GM12878 (cell line): Measurements from ENCODE around the gene BAZ2B. TPM values are rescaled to one million over a fixed set of nuclear protein-coding genes. Genes with fewer than 3 reads are reported as not detected.

ENCODE experiments used
- BMI1 ChIP-seq: fragments of 450-650 bp; IDR thresholded peaks from 2 replicates; pipeline ENCODE4 v1.6.1; 2016; ENCODE audit warnings: mild to moderate bottlenecking, moderate library complexity, borderline replicate concordance
- E4F1 ChIP-seq: fragments of 450-650 bp; IDR thresholded peaks from 2 replicates; pipeline ENCODE4 v1.6.1; 2018; ENCODE audit warnings: borderline replicate concordance, mild to moderate bottlenecking; ENCODE audit not compliant: partially characterized antibody
- PKNOX1 ChIP-seq: fragments of 450-650 bp; IDR thresholded peaks from 2 replicates; pipeline ENCODE4 v1.6.1; 2016; ENCODE audit warnings: mild to moderate bottlenecking
- PRDM15 ChIP-seq: fragments of 450-650 bp; formaldehyde crosslinking; IDR thresholded peaks from 2 replicates; pipeline ENCODE4 v1.4.0; 2020; ENCODE audit warnings: mild to moderate bottlenecking, moderate library complexity
- YBX1 ChIP-seq: fragments of 450-650 bp; IDR thresholded peaks from 2 replicates; pipeline ENCODE4 v1.6.1; 2016; ENCODE audit warnings: antibody characterized with exemption
- polyA plus RNA-seq, 11 experiments: library from polyadenylated mRNA; depleted of rRNA in 4 of 11; unstranded in 6 of 11; stranded (reverse) in 5 of 11; fragments of >200 nt; fragmentation: Nextera tagmentation in 4 of 11; fragmentation: Illumina TruSeq in 1 of 11; extraction: Ambion mirVana in 4 of 11; extraction: Trizol in 1 of 11; gene quantifications; 1 replicate in 1 of 11; 2 replicates in 10 of 11; pipeline versions ENCODE4 v1.2.1 to v1.2.3, GENCODE V29; 2011 to 2016; ENCODE audit warnings: inconsistent platforms in 2 of 11, missing spikeins in 2 of 11, low read depth in 1 of 11
- total RNA-seq, 4 experiments: library from RNA; depleted of rRNA in 3 of 4; stranded (reverse); fragments of >200 nt in 3 of 4; fragmentation: Illumina TruSeq in 1 of 4; extraction: Trizol in 1 of 4; gene quantifications; 2 replicates each; pipeline versions ENCODE4 v1.2.1 to v1.2.3, GENCODE V29; 2013 to 2021
- TF ChIP-seq, protein P1 (sequence below): fragments of 450-650 bp; IDR thresholded peaks from 2 replicates; pipeline ENCODE4 v1.6.1; 2014; ENCODE audit warnings: mild to moderate bottlenecking

BAZ2B gene
- total and polyA plus RNA-seq, 10 of the 15 experiments (the other 5 are each of a cell fraction or from before 2014, with no cell fraction given) = 8.8 to 49.7 (median 24.7) TPM

DNA sequence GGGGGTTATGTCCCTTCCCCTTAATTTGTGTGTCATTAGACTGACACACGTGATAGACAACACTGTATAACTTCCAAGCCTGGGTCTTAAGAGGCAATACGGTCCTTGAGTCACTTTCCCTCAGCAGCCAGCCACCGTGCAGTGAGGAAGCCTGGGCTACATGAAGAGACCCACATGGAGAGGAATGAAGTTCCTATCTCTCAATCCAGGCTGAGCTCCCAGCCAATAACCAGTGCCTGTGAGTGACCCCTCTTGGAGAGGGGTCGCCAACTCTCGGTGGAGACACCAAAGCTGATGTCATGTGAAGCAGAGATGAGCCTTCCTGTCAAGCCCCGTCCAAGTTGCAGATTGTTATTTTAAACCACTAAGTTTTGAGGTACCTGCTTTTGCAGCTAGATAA lies 324.2 kb downstream of the BAZ2B start (continued):
- no peak for TF ChIP-seq BMI1
- TF ChIP-seq PRDM15 = no peak
- TF ChIP-seq E4F1 = no peak
- TF ChIP-seq, protein P1, sequence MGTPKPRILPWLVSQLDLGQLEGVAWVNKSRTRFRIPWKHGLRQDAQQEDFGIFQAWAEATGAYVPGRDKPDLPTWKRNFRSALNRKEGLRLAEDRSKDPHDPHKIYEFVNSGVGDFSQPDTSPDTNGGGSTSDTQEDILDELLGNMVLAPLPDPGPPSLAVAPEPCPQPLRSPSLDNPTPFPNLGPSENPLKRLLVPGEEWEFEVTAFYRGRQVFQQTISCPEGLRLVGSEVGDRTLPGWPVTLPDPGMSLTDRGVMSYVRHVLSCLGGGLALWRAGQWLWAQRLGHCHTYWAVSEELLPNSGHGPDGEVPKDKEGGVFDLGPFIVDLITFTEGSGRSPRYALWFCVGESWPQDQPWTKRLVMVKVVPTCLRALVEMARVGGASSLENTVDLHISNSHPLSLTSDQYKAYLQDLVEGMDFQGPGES = no peak
- TF ChIP-seq PKNOX1 = no peak
- no peak for TF ChIP-seq YBX1
